ENCODE measurements around the gene CLEC16A. TPM values are rescaled to one million over a fixed set of nuclear protein-coding genes. Genes with fewer than 3 reads are reported as not detected.
A peak's percentile ranks its signal among the peaks of the same experiment; 100 is the strongest.

Gene CLEC16A
- total and polyA plus RNA-seq, 2 experiments from 2014 or later, result 9.9 to 24.1 TPM

DNA sequence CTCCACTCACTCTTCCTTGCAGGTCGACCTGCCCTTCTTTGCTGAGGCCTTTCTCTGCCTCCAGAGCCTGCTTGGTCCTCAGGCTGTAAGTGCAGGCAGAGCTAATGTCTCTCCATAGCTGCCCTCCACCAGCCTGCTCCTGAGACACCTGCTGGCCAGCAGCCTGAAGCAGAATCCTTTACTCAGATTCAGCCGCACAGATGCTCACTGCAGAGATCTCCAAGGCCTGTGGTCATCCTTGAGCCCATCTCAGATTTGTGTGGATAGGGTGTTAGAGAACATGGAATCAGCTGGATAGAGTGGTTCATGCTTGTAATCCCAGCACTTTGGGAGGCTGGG lies 13.6 kb upstream of the CLEC16A start:
- DNase-seq (ENCODE audit: low spot score) (no peak), ATAC-seq (peak; percentile 53; the same call in 2 of the 3 replicates)
- no peak overlapping the region for H3K4me3 Mint-ChIP-seq
- Histone ChIP-seq H3K79me2 (replicated peaks; ENCODE audit: insufficient read depth) (peaks cover 13% of the 10 kb centered on the region), H3K4me3 (no peak overlapping the region), H3K4me1 (ENCODE audit: insufficient read depth) (no peaks in the 10 kb centered on the region), H2AFZ (no peak overlapping the region), H3F3A (replicated peaks; ENCODE audit: low read depth) (no peaks in the 10 kb centered on the region), H4K20me1 (replicated peaks; ENCODE audit: insufficient read depth) (peaks cover 15% of the 10 kb centered on the region), H3K4me2 (no peak overlapping the region), H3K27ac (ENCODE audit: low read depth) (no peak overlapping the region), H3K9me2 (ENCODE audit: insufficient read depth) (no peaks in the 10 kb centered on the region), H3K36me3 (ENCODE audit: insufficient read depth) (no peaks in the 10 kb centered on the region; the same call in 1 of the 2 replicates), H3K27me3 (ENCODE audit: insufficient read depth) (no peaks in the 10 kb centered on the region)
- H3K27ac Mint-ChIP-seq, result no peak overlapping the region
- peaks cover 10% of the 10 kb centered on the region for H3K36me3 Mint-ChIP-seq (ENCODE audit: low read depth)
- H3K27me3 Mint-ChIP-seq (ENCODE audit: insufficient read depth, low read depth, poor library complexity), result peaks cover 6% of the 10 kb centered on the region
- TF ChIP-seq STAT1 (IDR thresholded peaks at IDR 0.05; ENCODE audit: unreplicated experiment) (no peak), JUNB (IDR thresholded peaks at IDR 0.05; ENCODE audit: unreplicated experiment) (no peak), ZNF331 (CRISPR knock-in tag; IDR thresholded peaks at IDR 0.05; ENCODE audit: low read depth) (no peak), EZH2 (IDR thresholded peaks at IDR 0.05; ENCODE audit: low read depth, unreplicated experiment) (no peak), ZNF462 (CRISPR knock-in tag; IDR thresholded peaks at IDR 0.05) (no peak), ZNF114 (CRISPR knock-in tag; IDR thresholded peaks at IDR 0.05) (no peak), NANOG (IDR thresholded peaks at IDR 0.05; ENCODE audit: borderline replicate concordance) (no peak)
- TF ChIP-seq, protein P1, sequence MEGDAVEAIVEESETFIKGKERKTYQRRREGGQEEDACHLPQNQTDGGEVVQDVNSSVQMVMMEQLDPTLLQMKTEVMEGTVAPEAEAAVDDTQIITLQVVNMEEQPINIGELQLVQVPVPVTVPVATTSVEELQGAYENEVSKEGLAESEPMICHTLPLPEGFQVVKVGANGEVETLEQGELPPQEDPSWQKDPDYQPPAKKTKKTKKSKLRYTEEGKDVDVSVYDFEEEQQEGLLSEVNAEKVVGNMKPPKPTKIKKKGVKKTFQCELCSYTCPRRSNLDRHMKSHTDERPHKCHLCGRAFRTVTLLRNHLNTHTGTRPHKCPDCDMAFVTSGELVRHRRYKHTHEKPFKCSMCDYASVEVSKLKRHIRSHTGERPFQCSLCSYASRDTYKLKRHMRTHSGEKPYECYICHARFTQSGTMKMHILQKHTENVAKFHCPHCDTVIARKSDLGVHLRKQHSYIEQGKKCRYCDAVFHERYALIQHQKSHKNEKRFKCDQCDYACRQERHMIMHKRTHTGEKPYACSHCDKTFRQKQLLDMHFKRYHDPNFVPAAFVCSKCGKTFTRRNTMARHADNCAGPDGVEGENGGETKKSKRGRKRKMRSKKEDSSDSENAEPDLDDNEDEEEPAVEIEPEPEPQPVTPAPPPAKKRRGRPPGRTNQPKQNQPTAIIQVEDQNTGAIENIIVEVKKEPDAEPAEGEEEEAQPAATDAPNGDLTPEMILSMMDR (conservative IDR thresholded peaks at IDR 0.05; ENCODE audit: low read depth in 2 of 2), result peak; percentile 18 to 33; a peak in 3 of 4 replicates
- no peaks in the 10 kb centered on the region for H3K4me1 Mint-ChIP-seq
- no peaks in the 10 kb centered on the region for H3K9me3 Mint-ChIP-seq

Measured in GM23338 (cell line).